Measurements from ENCODE around the gene FBXW2.

Gene FBXW2

GRCh38 chr9:120714088-120714845, 78.9 kb downstream of the FBXW2 start, which contains the start of gene MEGF9:
Gene MEGF9, minus strand, starts transcription at chr9:120714470. Its CDS starts 112 bp downstream, at chr9:120714358.
- peak; percentile 81 for DNase-seq (ENCODE audit: low read depth)

- no peak for DNase-seq (ENCODE audit: low read depth)
Measured at GRCh38 chr9:120713257-120714087, 79.7 kb downstream of the FBXW2 start.

- DNase-seq (ENCODE audit: low read depth): no peak
Measured at GRCh38 chr9:120712539-120713031, 80.6 kb downstream of the FBXW2 start.

- no peak for DNase-seq (ENCODE audit: low read depth)
Measured at GRCh38 chr9:120711841-120712538, 81.2 kb downstream of the FBXW2 start.

GRCh38 chr9:120711354-120711753, 81.9 kb downstream of the FBXW2 start:
- no peak for DNase-seq (ENCODE audit: low read depth)

GRCh38 chr9:120710110-120710981, 82.9 kb downstream of the FBXW2 start:
- no peak for DNase-seq (ENCODE audit: low read depth)

- no peak for DNase-seq (ENCODE audit: low read depth)
Measured at GRCh38 chr9:120708526-120709224, 84.5 kb downstream of the FBXW2 start.

GRCh38 chr9:120707170-120707569, 86.0 kb downstream of the FBXW2 start:
- DNase-seq (ENCODE audit: low read depth): no peak
